ENCODE data around the gene KBTBD12. TPM values are rescaled to one million over a fixed set of nuclear protein-coding genes. Genes with fewer than 3 reads are reported as not detected.

The KBTBD12 gene
- total RNA-seq, 5 donors from 2014 or later (not counting 1 experiment from before 2014, with no cell fraction given) = not detected

- Histone ChIP-seq H3K27me3 (replicated peaks in 1 of 2; ENCODE audit: control insufficient read depth in 2 of 2, extremely low read depth in 1 of 2, insufficient read depth in 2 of 2, low read length in 1 of 2) (peaks cover 0 to 14% of the 10 kb centered on the region in 2 experiments), H3K4me3 (ENCODE audit: control insufficient read depth in 1 of 2, extremely low read depth in 1 of 2, low read length in 1 of 2) (no peak overlapping the region), H3K36me3 (ENCODE audit: control insufficient read depth in 2 of 2, extremely low read depth in 1 of 2, insufficient read depth in 1 of 2, low read length in 1 of 2) (no peaks in the 10 kb centered on the region), H3K4me1 (ENCODE audit: control insufficient read depth in 1 of 2, extremely low read depth in 1 of 2, insufficient read depth in 2 of 2, low read length in 2 of 2) (no peaks in the 10 kb centered on the region), H3K27ac (ENCODE audit: low read length) (no peak overlapping the region), H3K9me3 (no peaks in the 10 kb centered on the region)
- Mint-ChIP-seq H3K4me1 (no peaks in the 10 kb centered on the region), H3K27ac (no peak overlapping the region), H3K36me3 (no peaks in the 10 kb centered on the region), H3K4me3 (no peak overlapping the region), H3K27me3 (peaks cover 0 to 4% of the 10 kb centered on the region in 2 donors), H3K9me3 (no peaks in the 10 kb centered on the region)
- DNase-seq (no peak), ATAC-seq (replicated peaks in 1 of 4) (no peak)
- ChIA-PET POLR2A (no interaction called here), CTCF (interaction anchor here in 1 of 2 donors (0.5 kb wide), 1 partner anchor 18 kb away, joined by 3 read pairs; no protein-coding TSS in a partner anchor)
- 71% methylated on average over 5 of the region's 11 CpGs for WGBS (ENCODE audit: insufficient coverage)
Observed at GRCh38 chr3:127988770-127989557, 73.9 kb downstream of the KBTBD12 start.

- Mint-ChIP-seq H3K36me3 (no peaks in the 10 kb centered on the region), H3K27me3 (peaks cover 0 to 4% of the 10 kb centered on the region in 2 donors), H3K27ac (no peak overlapping the region), H3K4me1 (no peaks in the 10 kb centered on the region), H3K9me3 (no peaks in the 10 kb centered on the region), H3K4me3 (no peak overlapping the region)
- no peaks in the 10 kb centered on the region for H3K4me1 ChIP-seq (ENCODE audit: control insufficient read depth in 1 of 2, extremely low read depth in 1 of 2, insufficient read depth in 2 of 2, low read length in 2 of 2)
- POLR2A ChIA-PET = no interaction called here
- no peak overlapping the region for H3K27ac ChIP-seq (ENCODE audit: low read length)
- WGBS (ENCODE audit: insufficient coverage) = 82% methylated on average over 16 of the region's 17 CpGs
- no peak overlapping the region for H3K4me3 ChIP-seq (ENCODE audit: control insufficient read depth in 1 of 2, extremely low read depth in 1 of 2, low read length in 1 of 2)
- no peak for DNase-seq
- no peaks in the 10 kb centered on the region for H3K9me3 ChIP-seq
- H3K36me3 ChIP-seq (ENCODE audit: control insufficient read depth in 2 of 2, extremely low read depth in 1 of 2, insufficient read depth in 1 of 2, low read length in 1 of 2) = no peaks in the 10 kb centered on the region
- peaks cover 0 to 7% of the 10 kb centered on the region in 2 experiments for H3K27me3 ChIP-seq (replicated peaks in 1 of 2; ENCODE audit: control insufficient read depth in 2 of 2, extremely low read depth in 1 of 2, insufficient read depth in 2 of 2, low read length in 1 of 2)
- no peak for ATAC-seq (replicated peaks in 1 of 4)
- CTCF ChIA-PET = no interaction called here
Observed at GRCh38 chr3:127990051-127990450, 75.0 kb downstream of the KBTBD12 start.

- ChIA-PET POLR2A (no interaction called here), CTCF (no interaction called here)
- DNase-seq (no peak), ATAC-seq (replicated peaks in 1 of 4) (no peak)
- H3K36me3 Mint-ChIP-seq = no peaks in the 10 kb centered on the region
- H3K4me3 Mint-ChIP-seq = no peak overlapping the region
- no peaks in the 10 kb centered on the region for H3K4me1 Mint-ChIP-seq
- Histone ChIP-seq H3K27me3 (replicated peaks in 1 of 2; ENCODE audit: control insufficient read depth in 2 of 2, extremely low read depth in 1 of 2, insufficient read depth in 2 of 2, low read length in 1 of 2) (peaks cover 0 to 6% of the 10 kb centered on the region in 2 experiments), H3K4me3 (ENCODE audit: control insufficient read depth in 1 of 2, extremely low read depth in 1 of 2, low read length in 1 of 2) (no peak overlapping the region), H3K36me3 (ENCODE audit: control insufficient read depth in 2 of 2, extremely low read depth in 1 of 2, insufficient read depth in 1 of 2, low read length in 1 of 2) (no peaks in the 10 kb centered on the region), H3K4me1 (ENCODE audit: control insufficient read depth in 1 of 2, extremely low read depth in 1 of 2, insufficient read depth in 2 of 2, low read length in 2 of 2) (no peaks in the 10 kb centered on the region), H3K9me3 (no peaks in the 10 kb centered on the region), H3K27ac (ENCODE audit: low read length) (no peak overlapping the region)
- H3K27me3 Mint-ChIP-seq = peaks cover 0 to 4% of the 10 kb centered on the region in 2 donors
- no peaks in the 10 kb centered on the region for H3K9me3 Mint-ChIP-seq
- no peak overlapping the region for H3K27ac Mint-ChIP-seq
- 84% methylated on average over 11 of the region's 11 CpGs for WGBS (ENCODE audit: insufficient coverage)
Observed at GRCh38 chr3:127990461-127990860, 75.4 kb downstream of the KBTBD12 start.

- ChIA-PET CTCF (no interaction called here), POLR2A (no interaction called here)
- H3K36me3 ChIP-seq (ENCODE audit: control insufficient read depth in 2 of 2, extremely low read depth in 1 of 2, insufficient read depth in 1 of 2, low read length in 1 of 2) = no peaks in the 10 kb centered on the region
- no peaks in the 10 kb centered on the region for H3K9me3 ChIP-seq
- ATAC-seq (replicated peaks in 1 of 4) = no peak
- no peak for DNase-seq
- H3K27me3 ChIP-seq (replicated peaks in 1 of 2; ENCODE audit: control insufficient read depth in 2 of 2, extremely low read depth in 1 of 2, insufficient read depth in 2 of 2, low read length in 1 of 2) = no peaks in the 10 kb centered on the region
- Mint-ChIP-seq H3K36me3 (no peaks in the 10 kb centered on the region), H3K4me3 (no peak overlapping the region), H3K4me1 (no peaks in the 10 kb centered on the region), H3K9me3 (no peaks in the 10 kb centered on the region), H3K27me3 (no peaks in the 10 kb centered on the region), H3K27ac (no peak overlapping the region)
- WGBS (ENCODE audit: insufficient coverage) = 77% methylated on average over 6 of the region's 12 CpGs
- H3K27ac ChIP-seq (ENCODE audit: low read length) = no peak overlapping the region
- no peaks in the 10 kb centered on the region for H3K4me1 ChIP-seq (ENCODE audit: control insufficient read depth in 1 of 2, extremely low read depth in 1 of 2, insufficient read depth in 2 of 2, low read length in 2 of 2)
- H3K4me3 ChIP-seq (ENCODE audit: control insufficient read depth in 1 of 2, extremely low read depth in 1 of 2, low read length in 1 of 2) = no peak overlapping the region
Observed at GRCh38 chr3:127991251-127991650, 76.2 kb downstream of the KBTBD12 start.

GRCh38 chr3:127991681-127992080 is 76.6 kb downstream of the KBTBD12 start:
- H3K4me1 Mint-ChIP-seq = no peaks in the 10 kb centered on the region
- ChIA-PET POLR2A (no interaction called here), CTCF (no interaction called here)
- no peaks in the 10 kb centered on the region for H3K9me3 Mint-ChIP-seq
- no peak overlapping the region for H3K27ac Mint-ChIP-seq
- ATAC-seq (replicated peaks in 1 of 4) (no peak), DNase-seq (no peak)
- 68% methylated on average over 6 of the region's 6 CpGs for WGBS (ENCODE audit: insufficient coverage)
- H3K4me3 Mint-ChIP-seq = no peak overlapping the region
- no peaks in the 10 kb centered on the region for H3K4me1 ChIP-seq (ENCODE audit: control insufficient read depth in 1 of 2, extremely low read depth in 1 of 2, insufficient read depth in 2 of 2, low read length in 2 of 2)
- H3K36me3 Mint-ChIP-seq = no peaks in the 10 kb centered on the region
- no peaks in the 10 kb centered on the region for H3K27me3 ChIP-seq (replicated peaks in 1 of 2; ENCODE audit: control insufficient read depth in 2 of 2, extremely low read depth in 1 of 2, insufficient read depth in 2 of 2, low read length in 1 of 2)
- H3K27ac ChIP-seq (ENCODE audit: low read length) = no peak overlapping the region
- no peaks in the 10 kb centered on the region for H3K27me3 Mint-ChIP-seq
- no peaks in the 10 kb centered on the region for H3K9me3 ChIP-seq
- H3K4me3 ChIP-seq (ENCODE audit: control insufficient read depth in 1 of 2, extremely low read depth in 1 of 2, low read length in 1 of 2) = no peak overlapping the region
- H3K36me3 ChIP-seq (ENCODE audit: control insufficient read depth in 2 of 2, extremely low read depth in 1 of 2, insufficient read depth in 1 of 2, low read length in 1 of 2) = no peaks in the 10 kb centered on the region

- DNase-seq (no peak), ATAC-seq (replicated peaks in 1 of 4) (no peak)
- Histone ChIP-seq H3K27me3 (replicated peaks in 1 of 2; ENCODE audit: control insufficient read depth in 2 of 2, extremely low read depth in 1 of 2, insufficient read depth in 2 of 2, low read length in 1 of 2) (no peaks in the 10 kb centered on the region), H3K4me1 (ENCODE audit: control insufficient read depth in 1 of 2, extremely low read depth in 1 of 2, insufficient read depth in 2 of 2, low read length in 2 of 2) (no peaks in the 10 kb centered on the region), H3K4me3 (ENCODE audit: control insufficient read depth in 1 of 2, extremely low read depth in 1 of 2, low read length in 1 of 2) (no peak overlapping the region), H3K27ac (ENCODE audit: low read length) (no peak overlapping the region), H3K9me3 (no peaks in the 10 kb centered on the region), H3K36me3 (ENCODE audit: control insufficient read depth in 2 of 2, extremely low read depth in 1 of 2, insufficient read depth in 1 of 2, low read length in 1 of 2) (no peaks in the 10 kb centered on the region)
- Mint-ChIP-seq H3K27me3 (peaks cover 0 to under 1% of the 10 kb centered on the region in 2 donors), H3K27ac (no peak overlapping the region), H3K36me3 (no peaks in the 10 kb centered on the region), H3K4me1 (no peaks in the 10 kb centered on the region), H3K9me3 (no peaks in the 10 kb centered on the region), H3K4me3 (no peak overlapping the region)
- CTCF ChIA-PET = no interaction called here
- WGBS (ENCODE audit: insufficient coverage) = no CpG with 5 or more reads among the region's 5 CpGs
- POLR2A ChIA-PET = no interaction called here
Observed at GRCh38 chr3:127992127-127992526, 77.1 kb downstream of the KBTBD12 start.

Data from T-cell (primary cell).